ENCODE results near the gene NSL1. TPM values are rescaled to one million over a fixed set of nuclear protein-coding genes. Genes with fewer than 3 reads are reported as not detected.

NSL1 gene
- total RNA-seq, 4 donors from 2014 or later = 17.7 to 46.8 (median 33.5) TPM

DNA sequence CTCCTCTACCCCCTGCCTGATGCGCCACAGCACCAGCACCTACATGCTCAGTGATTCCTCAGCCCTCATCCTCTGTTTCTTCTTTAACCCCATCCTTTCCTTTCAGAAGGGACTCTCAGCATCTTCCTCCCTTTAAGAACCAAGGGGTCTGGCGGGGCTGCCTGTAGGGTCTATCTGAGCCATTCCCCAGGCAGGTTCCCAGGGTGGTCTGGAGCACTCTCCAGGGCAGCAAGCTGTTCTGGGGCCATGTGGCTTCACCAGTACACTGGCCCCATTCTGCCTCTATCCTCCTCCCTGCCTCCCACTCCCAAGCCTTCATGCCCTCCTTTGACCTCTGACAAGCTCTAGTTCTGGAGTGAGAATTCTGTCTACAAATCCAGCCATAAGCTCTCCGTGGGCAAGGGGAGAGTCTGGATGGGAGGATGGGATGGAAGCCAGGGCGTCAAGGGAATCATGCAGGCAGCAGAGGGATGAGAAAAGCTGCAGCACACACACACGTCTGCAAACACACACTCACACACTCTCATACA lies 102.3 kb downstream of the NSL1 start:
- TF ChIP-seq, protein P1, sequence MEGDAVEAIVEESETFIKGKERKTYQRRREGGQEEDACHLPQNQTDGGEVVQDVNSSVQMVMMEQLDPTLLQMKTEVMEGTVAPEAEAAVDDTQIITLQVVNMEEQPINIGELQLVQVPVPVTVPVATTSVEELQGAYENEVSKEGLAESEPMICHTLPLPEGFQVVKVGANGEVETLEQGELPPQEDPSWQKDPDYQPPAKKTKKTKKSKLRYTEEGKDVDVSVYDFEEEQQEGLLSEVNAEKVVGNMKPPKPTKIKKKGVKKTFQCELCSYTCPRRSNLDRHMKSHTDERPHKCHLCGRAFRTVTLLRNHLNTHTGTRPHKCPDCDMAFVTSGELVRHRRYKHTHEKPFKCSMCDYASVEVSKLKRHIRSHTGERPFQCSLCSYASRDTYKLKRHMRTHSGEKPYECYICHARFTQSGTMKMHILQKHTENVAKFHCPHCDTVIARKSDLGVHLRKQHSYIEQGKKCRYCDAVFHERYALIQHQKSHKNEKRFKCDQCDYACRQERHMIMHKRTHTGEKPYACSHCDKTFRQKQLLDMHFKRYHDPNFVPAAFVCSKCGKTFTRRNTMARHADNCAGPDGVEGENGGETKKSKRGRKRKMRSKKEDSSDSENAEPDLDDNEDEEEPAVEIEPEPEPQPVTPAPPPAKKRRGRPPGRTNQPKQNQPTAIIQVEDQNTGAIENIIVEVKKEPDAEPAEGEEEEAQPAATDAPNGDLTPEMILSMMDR (IDR thresholded peaks at IDR 0.05; ENCODE audit: low read depth) = no peak

DNA sequence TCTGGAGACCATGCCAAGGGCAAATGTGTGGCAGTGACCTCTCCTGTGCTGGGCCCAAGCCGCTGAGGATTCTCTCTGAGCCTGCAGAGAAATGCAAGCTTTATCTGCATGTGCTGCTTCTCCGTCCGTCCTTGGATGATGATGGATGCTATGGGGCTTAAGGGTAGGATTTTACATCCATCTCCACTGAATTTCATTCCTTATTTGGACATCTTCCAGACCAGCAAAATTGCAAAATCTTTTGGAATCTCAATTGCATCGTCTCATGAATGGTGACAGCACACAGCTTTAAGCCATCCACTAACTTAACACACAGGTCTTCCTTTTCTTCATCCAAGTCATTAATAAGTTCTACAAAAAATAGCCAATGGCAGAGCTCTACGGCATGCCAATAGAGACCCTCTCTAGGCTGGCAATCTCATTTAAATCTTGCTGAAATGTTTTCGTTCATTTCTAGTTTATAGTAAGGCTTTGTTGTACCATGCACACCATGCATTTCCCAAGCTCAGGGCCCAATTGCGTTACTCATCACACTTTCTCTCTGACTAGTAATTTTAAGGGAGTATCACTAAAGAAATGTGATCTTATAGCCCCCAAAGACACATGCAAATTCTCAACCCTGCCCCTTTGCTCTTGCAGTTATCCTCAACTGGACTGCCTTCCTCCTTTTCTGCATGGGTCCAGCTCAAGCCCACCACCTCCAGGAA lies 103.1 kb downstream of the NSL1 start:
- TF ChIP-seq, protein P1 (IDR thresholded peaks at IDR 0.05; ENCODE audit: low read depth) = no peak

DNA sequence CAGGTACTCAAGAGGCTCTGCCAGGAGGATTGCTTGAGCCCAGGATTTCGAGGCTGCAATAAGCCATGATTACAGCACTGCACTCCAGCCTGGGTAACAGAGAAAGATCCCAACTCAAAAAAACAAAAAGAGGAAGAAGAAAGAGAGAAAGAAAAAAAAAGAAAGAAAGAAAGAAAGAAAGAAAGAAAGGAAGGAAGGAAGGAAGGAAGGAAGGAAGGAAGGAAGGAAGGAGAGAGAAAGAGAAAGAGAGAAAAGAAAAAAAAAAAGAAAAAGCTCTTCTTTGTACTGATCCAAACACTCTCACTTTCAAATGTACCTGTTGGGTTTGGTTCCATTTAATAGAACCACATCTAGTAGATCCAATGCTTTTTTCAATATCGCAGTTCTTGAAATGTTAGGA lies 103.8 kb downstream of the NSL1 start:
- TF ChIP-seq, protein P1 (IDR thresholded peaks at IDR 0.05; ENCODE audit: low read depth) = no peak

DNA sequence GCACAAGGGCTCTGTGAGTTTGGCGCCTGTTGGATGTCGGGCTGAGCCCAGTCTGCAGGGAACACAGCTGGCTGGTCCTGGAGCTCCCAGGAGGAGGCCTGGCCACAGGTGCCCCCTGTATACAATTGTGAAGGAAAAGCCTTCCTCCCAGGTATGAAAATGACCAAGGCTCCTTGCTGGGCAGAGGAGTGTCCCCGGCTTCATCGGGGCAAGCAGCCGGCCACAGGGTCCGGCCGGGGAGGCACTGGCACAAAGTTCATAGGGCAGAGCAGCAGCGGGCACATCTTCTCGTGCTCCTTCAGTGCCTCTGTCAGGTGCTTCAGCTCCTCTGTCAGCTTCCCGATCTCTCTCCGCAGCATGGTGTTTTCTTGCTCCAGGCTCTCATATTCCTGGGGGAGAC lies 105.0 kb downstream of the NSL1 start:
- TF ChIP-seq, protein P1 (IDR thresholded peaks at IDR 0.05; ENCODE audit: low read depth) = no peak

DNA sequence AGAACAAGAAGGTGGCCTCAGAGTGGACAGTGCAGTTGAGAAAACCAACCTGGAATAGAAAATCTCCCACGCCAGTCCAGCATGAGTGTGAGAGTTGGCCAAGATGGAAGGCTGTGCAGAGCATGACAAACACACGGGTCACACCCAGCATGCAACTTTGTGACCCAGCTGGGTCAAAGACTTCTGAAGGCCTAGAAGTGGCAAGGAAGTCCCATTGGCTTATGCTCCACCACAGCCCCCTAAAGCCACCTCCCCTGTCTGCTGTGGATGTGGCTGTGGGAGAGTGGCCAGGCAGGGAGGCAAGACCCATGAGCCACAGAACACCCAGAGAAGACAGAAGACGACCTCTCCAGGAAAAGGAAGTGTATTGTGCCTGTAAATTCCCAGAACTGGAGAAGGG lies 105.5 kb downstream of the NSL1 start:
- TF ChIP-seq, protein P1 (IDR thresholded peaks at IDR 0.05; ENCODE audit: low read depth) = no peak

DNA sequence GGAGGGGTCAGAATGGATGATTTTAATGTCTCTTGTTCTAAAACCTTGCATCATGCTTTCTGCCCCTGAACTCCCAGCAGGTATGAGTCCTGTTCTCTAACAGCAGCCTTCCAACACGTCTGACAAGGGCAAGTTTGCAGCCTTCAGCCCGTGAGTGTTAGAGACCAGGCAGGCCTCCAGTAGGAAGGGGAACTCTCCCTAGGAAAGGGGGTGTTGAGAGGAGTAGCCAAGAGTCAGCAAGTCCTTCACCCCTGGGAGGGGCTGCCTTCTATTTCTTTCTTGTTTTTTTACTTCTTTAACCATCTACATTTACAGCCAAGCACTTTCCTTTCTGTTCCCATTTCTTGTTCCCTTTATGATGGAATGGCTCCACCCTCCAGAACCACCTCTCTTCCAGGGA lies 106.1 kb downstream of the NSL1 start:
- TF ChIP-seq, protein P1 (IDR thresholded peaks at IDR 0.05; ENCODE audit: low read depth) = no peak

DNA sequence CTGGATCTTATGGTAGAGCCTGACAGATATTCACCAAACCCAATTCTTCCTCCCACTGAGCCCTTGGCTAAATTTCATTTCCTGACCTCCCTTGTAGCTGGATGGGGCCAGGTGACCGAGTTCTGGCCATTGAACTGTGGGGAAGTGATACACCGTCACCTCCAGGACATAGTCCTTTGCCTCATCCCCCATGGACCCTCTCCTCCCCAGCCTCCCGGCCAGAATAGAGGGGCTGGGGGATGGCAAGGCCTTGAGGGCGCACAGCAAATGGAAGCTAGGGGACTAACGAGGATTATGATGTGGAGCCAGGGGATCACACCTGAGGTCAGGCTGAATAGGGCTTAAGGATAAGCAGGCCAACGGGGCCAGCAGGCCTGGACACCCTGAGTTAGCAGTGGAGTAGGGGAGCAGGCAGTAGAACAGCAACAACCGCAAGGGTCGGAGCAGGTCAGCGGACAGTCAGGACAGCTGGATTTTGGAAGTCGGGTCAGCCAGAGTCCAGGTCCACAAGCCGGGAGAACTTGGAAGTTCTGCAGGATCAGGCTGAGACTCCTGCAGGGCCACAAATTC lies 107.0 kb downstream of the NSL1 start:
- TF ChIP-seq, protein P1 (IDR thresholded peaks at IDR 0.05; ENCODE audit: low read depth) = no peak

Measured in subcutaneous adipose tissue (tissue), 4 donors.